Measurements from ENCODE around the gene EIF3B. TPM values are rescaled to one million over a fixed set of nuclear protein-coding genes. Genes with fewer than 3 reads are reported as not detected.
"Not testable (repeated sequence)": the region's sequence is repeated elsewhere in the genome, so short reads cannot be mapped to it uniquely, and the experiment has no call there.

Gene EIF3B
- total RNA-seq, 2 experiments from 2014 or later: 135 to 138 TPM

DNA sequence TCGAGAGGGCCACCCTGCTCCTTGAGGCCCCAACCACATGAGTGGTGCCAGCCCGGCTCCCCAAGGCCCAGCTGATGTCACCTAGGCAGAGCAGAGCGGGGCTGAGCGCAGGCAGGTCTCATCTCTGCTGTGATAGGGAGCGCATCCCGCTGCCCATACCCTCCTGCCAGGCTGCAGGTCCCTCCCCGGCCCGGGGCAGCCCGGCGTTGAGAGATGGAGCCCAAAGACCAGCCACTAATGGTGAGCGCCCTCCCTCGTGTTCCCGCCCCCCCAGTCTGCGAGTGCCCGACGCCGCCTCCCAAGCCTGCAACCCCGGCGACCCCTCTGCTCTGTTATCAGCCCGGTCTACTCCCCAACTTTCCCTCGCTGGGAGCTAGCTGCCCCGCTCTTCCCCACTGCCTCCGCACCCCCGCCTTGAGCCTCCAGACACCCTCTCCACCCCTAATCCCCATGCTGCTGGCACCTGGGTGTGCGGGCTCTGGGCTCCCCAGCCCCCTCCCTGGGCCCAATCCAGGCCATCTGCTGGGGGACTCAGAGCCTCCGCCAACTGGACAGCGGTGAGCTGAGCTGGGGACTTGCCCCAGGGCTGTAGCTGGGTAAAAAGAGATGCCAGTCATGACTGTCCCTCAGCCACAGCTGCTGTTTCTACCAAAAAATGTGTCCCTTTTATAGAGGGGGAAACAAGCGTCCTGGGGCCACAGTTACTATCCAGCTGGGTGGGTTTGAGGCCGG is 29.1 kb downstream of the EIF3B start:
- H3K9me3 Mint-ChIP-seq: no peaks in the 10 kb centered on the region
- no peaks in the 10 kb centered on the region for H3K27me3 Mint-ChIP-seq
- ChIA-PET CTCF (interaction anchor here (0.9 to 1.3 kb wide), 2 partner anchors 85 to 87 kb away, joined by 3 to 10 read pairs; no protein-coding TSS in a partner anchor), POLR2A (interaction anchor here (0.6 kb wide), 1 partner anchor 15 kb away, joined by 3 read pairs; no protein-coding TSS in a partner anchor)
- H3K4me3 Mint-ChIP-seq: no peak overlapping the region
- H3K4me1 Mint-ChIP-seq: no peaks in the 10 kb centered on the region
- peaks cover 29% of the 10 kb centered on the region for H3K36me3 Mint-ChIP-seq (ENCODE audit: low read depth)
- DNase-seq: no peak
- H3K27ac Mint-ChIP-seq: no peak overlapping the region

DNA sequence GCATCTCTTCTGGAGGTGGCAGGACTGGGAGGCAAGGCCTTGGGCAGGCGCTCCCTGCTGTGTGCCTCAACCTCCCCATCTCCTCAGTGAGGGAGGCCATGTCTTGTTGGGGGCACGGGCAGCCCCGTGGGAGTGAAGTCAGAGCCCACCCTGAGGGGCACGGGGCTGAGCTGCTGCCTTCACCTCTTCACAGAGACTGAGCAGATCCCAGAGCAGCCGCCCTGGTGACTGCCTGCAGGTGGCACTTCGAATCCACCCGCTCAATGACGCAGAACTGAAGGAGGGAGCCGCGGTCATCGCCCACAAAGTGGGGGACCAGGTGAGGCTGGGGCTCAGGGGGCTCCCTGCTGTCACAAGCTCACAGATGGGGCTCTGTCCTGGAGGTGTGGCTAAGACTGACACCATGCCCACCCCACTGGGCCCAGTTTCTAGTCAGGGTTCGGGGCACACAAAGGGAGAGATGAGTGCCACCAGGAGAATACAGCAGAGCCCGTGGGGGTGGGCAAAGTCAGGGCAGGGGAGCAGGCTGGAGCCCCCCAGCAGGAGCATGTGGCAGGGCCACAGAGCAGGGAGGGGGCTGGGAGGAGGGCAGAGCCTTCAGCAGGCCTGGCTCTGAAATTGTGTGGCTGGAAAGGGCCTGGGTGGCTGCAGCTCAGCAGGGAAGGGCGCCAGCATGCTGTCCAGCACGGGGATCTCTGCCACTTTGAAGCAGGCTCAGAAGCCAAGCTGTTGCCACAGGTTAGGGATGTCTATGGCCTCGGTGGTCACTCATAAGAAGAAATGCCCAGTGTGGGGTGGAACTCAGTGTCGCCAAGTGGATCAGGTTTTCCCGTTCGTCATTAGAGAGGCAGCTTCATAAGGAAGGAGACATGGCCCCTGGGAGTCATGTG is 30.0 kb downstream of the EIF3B start:
- no peak for DNase-seq
- H3K27ac Mint-ChIP-seq: no peak overlapping the region
- no peaks in the 10 kb centered on the region for H3K27me3 Mint-ChIP-seq
- H3K36me3 Mint-ChIP-seq (ENCODE audit: low read depth): peaks cover 20% of the 10 kb centered on the region
- H3K4me3 Mint-ChIP-seq: no peak overlapping the region
- POLR2A ChIA-PET: interaction anchor here (0.6 kb wide), 1 partner anchor 16 kb away, joined by 3 read pairs; no protein-coding TSS in a partner anchor
- no peaks in the 10 kb centered on the region for H3K4me1 Mint-ChIP-seq
- CTCF ChIA-PET: interaction anchor here (0.9 to 1.3 kb wide), 2 partner anchors 84 to 86 kb away, joined by 3 to 10 read pairs; no protein-coding TSS in a partner anchor
- H3K9me3 Mint-ChIP-seq: no peaks in the 10 kb centered on the region

DNA sequence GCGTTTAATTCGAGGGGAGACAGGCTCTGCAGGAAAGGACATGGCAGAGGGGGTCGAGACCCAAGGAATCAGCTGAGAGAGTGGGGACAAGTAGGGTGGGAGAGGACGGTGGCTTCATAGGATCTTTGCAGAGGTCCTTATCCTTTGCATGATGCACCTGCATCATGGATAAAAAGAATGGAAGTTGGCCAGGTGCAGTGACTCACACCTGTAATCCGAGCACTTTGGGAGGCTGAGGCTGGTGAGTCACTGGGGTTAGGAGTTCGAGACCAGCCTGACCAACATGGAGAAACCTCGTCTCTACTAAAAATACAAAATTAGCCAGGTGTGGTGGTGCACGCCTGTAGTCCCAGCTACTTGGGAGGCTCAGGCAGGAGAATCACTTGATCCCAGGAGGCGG is 31.5 kb downstream of the EIF3B start:
- H3K27ac Mint-ChIP-seq; H3K36me3 Mint-ChIP-seq (ENCODE audit: low read depth); H3K4me1 Mint-ChIP-seq; H3K27me3 Mint-ChIP-seq; H3K9me3 Mint-ChIP-seq; DNase-seq; POLR2A ChIA-PET; H3K4me3 Mint-ChIP-seq: not testable (repeated sequence)
- CTCF ChIA-PET: interaction anchor here (1.6 kb wide), 1 partner anchor 83 kb away, joined by 4 read pairs; no protein-coding TSS in a partner anchor

DNA sequence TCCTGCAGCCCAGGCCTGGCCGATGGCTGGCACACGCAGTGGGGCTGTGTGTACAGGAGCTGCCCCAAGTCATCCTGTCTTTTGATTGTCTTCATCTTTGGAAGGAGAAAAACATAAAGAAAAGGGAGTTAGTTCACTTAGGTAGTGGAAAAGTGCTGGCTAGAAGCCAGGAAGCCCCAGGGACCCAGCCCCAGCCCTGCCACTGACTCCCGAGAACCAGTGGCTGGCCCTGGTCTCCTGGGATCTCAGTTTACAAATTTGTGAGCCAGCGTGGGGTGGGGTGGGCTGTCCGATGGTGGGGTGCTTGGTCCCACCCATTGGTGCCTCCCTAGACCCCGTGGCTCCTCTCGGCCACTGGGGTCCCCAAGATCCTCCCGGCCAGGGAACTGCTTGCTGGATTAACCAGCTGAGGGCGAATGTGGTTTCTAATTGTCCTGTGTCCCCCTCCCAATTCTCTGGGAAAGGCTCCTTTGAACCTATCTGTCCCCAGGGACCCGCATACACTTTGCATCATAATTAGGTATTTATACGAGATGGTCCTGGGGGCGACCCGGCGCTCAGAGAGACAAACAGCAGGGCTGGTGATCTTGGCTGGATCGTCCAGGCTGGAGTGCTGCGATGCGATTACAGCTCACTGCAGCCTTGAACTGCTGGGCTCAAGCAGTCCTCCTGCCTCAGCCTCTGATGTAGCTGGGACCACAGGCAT is 32.5 kb downstream of the EIF3B start:
- DNase-seq: no peak
- POLR2A ChIA-PET: no interaction called here
- H3K4me3 Mint-ChIP-seq: no peak overlapping the region
- H3K4me1 Mint-ChIP-seq: no peaks in the 10 kb centered on the region
- CTCF ChIA-PET: interaction anchor here (1.6 kb wide), 1 partner anchor 82 kb away, joined by 4 read pairs; no protein-coding TSS in a partner anchor
- no peak overlapping the region for H3K27ac Mint-ChIP-seq
- peaks cover 2% of the 10 kb centered on the region for H3K36me3 Mint-ChIP-seq (ENCODE audit: low read depth)
- no peaks in the 10 kb centered on the region for H3K27me3 Mint-ChIP-seq
- H3K9me3 Mint-ChIP-seq: no peaks in the 10 kb centered on the region

DNA sequence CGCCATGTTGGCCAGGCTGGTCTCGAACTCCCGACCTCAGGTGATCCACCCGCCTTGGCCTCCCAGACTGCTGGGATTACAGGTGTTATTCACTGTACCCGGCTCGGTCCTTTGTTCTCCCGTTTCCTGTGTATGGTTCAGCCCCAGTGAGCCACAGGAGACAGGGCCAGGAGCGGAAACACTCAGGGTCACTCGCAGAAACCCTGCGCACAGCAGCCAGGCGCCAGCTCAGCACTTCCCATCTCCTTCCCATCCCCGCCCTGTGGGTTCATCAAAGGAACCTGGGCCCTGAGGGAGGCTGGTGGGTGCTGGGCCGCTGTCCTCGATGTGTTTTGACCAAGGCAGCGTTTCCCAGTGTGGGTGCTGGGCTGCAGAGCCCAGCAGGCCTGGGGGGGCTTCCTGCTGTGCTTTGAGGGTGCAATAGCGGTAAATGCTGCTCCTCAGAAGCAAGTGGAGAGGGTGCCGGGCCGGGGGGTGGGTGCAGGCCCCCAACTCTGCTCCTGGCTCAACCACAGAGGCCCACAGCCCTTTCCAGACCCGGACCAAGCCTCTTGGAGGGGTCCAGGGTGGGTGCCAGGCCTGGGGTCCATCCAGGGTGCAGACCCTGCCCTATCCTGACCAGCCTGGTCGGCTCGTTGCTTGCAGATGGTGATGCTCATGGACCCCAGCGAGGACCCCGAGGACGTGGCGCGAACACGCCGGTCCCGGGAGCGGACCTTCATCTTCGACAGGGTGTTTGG is 33.4 kb downstream of the EIF3B start:
- ChIA-PET POLR2A (no interaction called here), CTCF (no interaction called here)
- Mint-ChIP-seq H3K36me3 (ENCODE audit: low read depth) (peaks cover 2% of the 10 kb centered on the region), H3K4me1 (peaks cover 1% of the 10 kb centered on the region), H3K9me3 (no peaks in the 10 kb centered on the region), H3K27me3 (no peaks in the 10 kb centered on the region), H3K4me3 (no peak overlapping the region), H3K27ac (no peak overlapping the region)
- DNase-seq: no peak

DNA sequence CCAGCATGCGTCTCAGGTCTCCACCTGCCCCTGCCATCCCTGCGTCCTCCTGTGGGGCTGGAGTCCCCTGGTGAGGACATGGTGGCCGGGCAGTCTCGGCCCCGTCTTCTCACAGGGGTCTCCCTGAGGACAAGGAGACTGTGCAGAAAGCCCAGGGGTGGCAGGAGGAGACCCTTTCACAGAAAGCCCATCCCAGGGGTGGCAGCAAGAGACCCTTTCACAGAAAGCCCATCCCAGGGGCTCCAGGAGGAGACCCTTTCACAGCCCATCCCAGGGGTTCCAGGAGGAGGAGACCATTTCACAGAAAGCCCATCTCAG is 34.0 kb downstream of the EIF3B start:
- ChIA-PET CTCF (no interaction called here), POLR2A (no interaction called here)
- Mint-ChIP-seq H3K4me3 (no peak overlapping the region), H3K9me3 (no peaks in the 10 kb centered on the region), H3K36me3 (ENCODE audit: low read depth) (peaks cover 2% of the 10 kb centered on the region), H3K27me3 (no peaks in the 10 kb centered on the region), H3K27ac (no peak overlapping the region), H3K4me1 (peaks cover 3% of the 10 kb centered on the region)
- no peak for DNase-seq

DNA sequence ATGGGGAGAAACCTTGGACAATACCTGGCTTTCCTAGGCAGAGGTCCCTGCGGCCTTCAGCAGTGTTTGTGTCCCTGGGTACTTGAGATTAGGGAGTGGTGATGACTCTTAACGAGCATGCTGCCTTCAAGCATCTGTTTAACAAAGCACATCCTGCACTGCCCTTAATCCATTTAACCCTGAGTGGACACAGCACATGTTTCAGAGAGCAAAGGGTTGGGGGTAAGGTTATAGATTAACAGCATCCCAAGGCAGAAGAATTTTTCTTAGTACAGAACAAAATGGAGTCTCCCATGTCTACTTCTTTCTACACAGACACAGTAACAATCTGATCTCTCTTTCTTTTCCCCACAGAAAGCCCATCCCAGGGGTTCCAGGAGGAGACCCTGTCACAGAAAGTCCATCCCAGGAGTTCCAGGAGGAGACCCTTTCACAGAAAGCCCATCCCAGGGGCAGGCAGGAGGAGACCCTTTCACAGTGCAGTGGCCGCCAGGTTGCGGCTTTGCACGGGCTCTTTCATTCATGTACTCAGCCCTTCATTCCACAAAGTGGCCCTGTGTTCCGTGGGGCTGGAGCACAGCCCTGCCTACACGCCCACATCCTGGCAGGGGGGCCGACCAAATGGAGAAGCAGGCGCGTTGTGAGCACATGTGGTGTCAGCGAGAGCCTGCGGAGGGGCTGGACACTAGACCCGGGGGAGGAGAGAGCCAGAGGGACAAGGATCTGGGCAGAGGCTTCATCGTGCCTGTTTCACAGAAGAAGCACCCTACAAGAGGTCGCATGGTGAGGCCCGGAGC is 35.6 kb downstream of the EIF3B start:
- DNase-seq; H3K4me1 Mint-ChIP-seq; H3K27me3 Mint-ChIP-seq; CTCF ChIA-PET; POLR2A ChIA-PET; H3K9me3 Mint-ChIP-seq; H3K4me3 Mint-ChIP-seq; H3K27ac Mint-ChIP-seq; H3K36me3 Mint-ChIP-seq (ENCODE audit: low read depth): not testable (repeated sequence)

DNA sequence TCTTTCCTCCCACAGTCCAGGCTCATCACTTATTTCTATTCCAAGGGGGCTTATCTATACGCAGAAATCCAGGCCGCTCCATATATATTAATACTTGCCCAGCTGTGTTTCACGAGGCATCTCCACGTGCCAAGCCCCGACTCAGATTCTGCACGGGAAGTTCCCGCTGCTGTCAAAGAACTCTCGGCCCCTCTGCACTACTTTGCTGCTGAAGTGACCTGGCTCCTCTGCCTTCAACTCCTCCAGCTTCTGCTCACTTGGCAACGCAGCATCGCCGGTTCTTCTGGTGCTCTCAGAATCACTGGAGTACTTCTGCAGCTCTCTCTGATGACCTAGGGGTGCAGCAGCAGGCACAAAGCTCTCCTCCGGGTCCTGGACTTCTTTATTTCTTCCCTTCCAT is 39.1 kb downstream of the EIF3B start:
- Mint-ChIP-seq H3K36me3 (ENCODE audit: low read depth) (no peaks in the 10 kb centered on the region), H3K4me1 (peaks cover 9% of the 10 kb centered on the region), H3K4me3 (no peak overlapping the region), H3K27me3 (no peaks in the 10 kb centered on the region), H3K9me3 (no peaks in the 10 kb centered on the region), H3K27ac (no peak overlapping the region)
- ChIA-PET CTCF (interaction anchor here (1.4 kb wide), 1 partner anchor 9 kb away, joined by 3 read pairs; the partner anchor contains the start of gene CHST12), POLR2A (interaction anchor here (1.6 kb wide), 1 partner anchor 12 kb away, joined by 4 read pairs; no protein-coding TSS in a partner anchor)
- no peak for DNase-seq

DNA sequence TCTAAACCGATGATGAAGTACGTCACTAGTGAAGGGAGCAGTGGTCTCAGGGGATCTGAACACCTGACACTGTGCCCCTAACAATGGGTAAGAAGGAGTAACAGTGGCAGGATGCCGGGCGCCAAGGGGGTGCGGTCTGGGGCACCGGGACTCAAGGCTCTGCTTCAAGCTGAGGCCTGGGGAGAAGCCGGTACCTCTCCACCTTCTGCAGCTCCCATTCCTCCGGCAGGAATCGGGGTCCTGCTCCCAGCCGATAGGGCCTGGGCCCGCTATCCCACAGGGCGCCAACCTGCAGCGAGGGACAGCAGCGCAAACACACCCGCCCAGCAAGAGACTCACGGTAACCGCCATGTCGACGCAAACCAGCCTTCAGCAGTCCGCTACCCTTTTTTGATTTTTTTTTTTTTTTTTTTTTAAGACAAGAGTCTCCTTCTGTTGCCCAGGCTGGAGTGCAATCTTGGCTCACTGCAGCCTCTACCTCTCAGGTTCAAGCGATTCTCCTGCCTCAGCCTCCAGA is 40.0 kb downstream of the EIF3B start:
- ChIA-PET POLR2A (no interaction called here), CTCF (interaction anchor here (1.4 kb wide), 1 partner anchor 8 kb away, joined by 3 read pairs; the partner anchor contains the start of gene CHST12)
- H3K36me3 Mint-ChIP-seq (ENCODE audit: low read depth): no peaks in the 10 kb centered on the region
- H3K4me1 Mint-ChIP-seq: peaks cover 12% of the 10 kb centered on the region
- H3K27ac Mint-ChIP-seq: no peak overlapping the region
- no peak overlapping the region for H3K4me3 Mint-ChIP-seq
- no peaks in the 10 kb centered on the region for H3K27me3 Mint-ChIP-seq
- H3K9me3 Mint-ChIP-seq: no peaks in the 10 kb centered on the region
- DNase-seq: no peak

DNA sequence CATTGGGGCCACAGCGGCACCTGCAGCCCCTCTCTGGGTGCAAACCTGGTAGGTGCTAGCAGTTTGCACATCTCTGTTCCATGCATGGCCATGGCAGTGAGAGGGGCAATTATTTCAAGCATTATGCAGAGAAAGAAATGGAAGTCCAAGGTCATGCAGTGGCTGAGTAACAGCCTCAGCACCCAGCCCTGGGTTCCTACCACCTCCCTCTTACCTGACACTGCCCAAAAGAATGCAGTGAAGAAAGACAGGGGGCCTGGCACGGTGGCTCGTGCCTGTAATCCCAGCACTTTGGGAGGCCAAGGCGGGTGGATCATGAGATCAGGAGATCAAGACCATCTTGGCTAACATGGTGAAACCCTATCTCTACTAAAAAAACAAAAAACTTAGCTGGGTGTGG is 43.9 kb downstream of the EIF3B start:
- ChIA-PET CTCF (interaction anchor here (1.0 kb wide), 1 partner anchor 33 kb away, joined by 3 read pairs; no protein-coding TSS in a partner anchor), POLR2A (interaction anchor here (0.6 to 1.0 kb wide), 2 partner anchors 8 to 21 kb away, joined by 3 read pairs; no protein-coding TSS in a partner anchor)
- Mint-ChIP-seq H3K9me3 (no peaks in the 10 kb centered on the region), H3K27me3 (no peaks in the 10 kb centered on the region), H3K4me1 (peaks cover 27% of the 10 kb centered on the region), H3K4me3 (no peak overlapping the region), H3K36me3 (ENCODE audit: low read depth) (no peaks in the 10 kb centered on the region), H3K27ac (no peak overlapping the region)
- DNase-seq: no peak

DNA sequence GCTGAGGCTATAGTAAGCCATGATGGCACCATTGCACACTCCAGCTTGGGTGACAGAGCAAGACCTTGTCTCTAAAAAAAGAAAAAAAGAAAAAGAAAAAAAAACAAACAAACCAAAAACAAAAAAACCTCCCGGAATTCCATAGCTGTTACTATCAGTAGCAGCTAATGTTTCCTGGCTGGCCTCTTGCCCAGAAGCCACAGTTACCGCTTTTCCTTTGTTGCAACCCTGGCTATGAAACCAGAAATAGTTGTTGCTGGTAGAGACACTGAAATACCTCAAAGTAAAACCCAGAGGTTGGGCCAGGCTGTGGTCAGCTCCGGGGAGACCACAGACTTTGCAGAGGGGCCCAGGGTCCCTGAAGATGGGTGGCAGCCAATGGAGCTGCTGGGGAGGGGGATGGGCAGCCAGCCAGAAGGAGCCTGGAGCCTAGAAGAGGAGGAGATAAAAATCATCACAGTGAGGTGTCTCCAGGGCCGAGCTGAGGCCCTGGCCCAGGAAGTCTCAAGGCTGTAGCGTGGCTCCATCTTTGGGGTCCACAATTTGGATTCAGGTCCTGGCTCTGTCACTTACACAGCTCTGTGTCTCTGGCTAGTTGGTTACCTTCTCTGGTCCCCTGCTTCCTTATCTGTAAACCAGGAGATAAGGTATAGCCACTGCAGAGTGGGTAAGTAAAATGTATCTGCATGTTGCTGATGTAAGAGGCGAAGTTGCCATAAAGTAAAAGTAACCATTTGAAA is 45.4 kb downstream of the EIF3B start:
- peaks cover 7% of the 10 kb centered on the region for H3K36me3 Mint-ChIP-seq (ENCODE audit: low read depth)
- H3K4me1 Mint-ChIP-seq: peaks cover 30% of the 10 kb centered on the region
- peak overlapping the region; percentile 76 for H3K27ac Mint-ChIP-seq
- peak; percentile 54 for DNase-seq
- no peaks in the 10 kb centered on the region for H3K9me3 Mint-ChIP-seq
- CTCF ChIA-PET: interaction anchor here (0.6 kb wide), 1 partner anchor 21 kb away, joined by 4 read pairs; no protein-coding TSS in a partner anchor
- no peaks in the 10 kb centered on the region for H3K27me3 Mint-ChIP-seq
- H3K4me3 Mint-ChIP-seq: no peak overlapping the region
- POLR2A ChIA-PET: interaction anchor here (0.6 kb wide), 1 partner anchor 46 kb away, joined by 3 read pairs; the partner anchor contains the start of gene EIF3B
